WERI-Rb-1 (cell line): ENCODE data around the gene KRT24.

Source experiments
- DNase-seq: peaks from one replicate; pipeline ENCODE4 v3.0.0-alpha.2; 2020
- H3K27ac ChIP-seq: fragments of 250-450 bp; sonication (Bioruptor Pico); 2 replicates; pipeline ENCODE4 v1.5.1; 2020; ENCODE audit warnings: mild to moderate bottlenecking, moderate library complexity
- H3K27me3 ChIP-seq: fragments of 250-450 bp; sonication (Bioruptor Pico); 2 replicates; pipeline ENCODE4 v1.5.1; 2021; ENCODE audit warnings: mild to moderate bottlenecking, low read depth, moderate library complexity; ENCODE audit not compliant: insufficient read depth, severe bottlenecking
- H3K36me3 ChIP-seq: fragments of 250-450 bp; sonication (Bioruptor Pico); 2 replicates; pipeline ENCODE4 v1.5.1; 2020; ENCODE audit warnings: mild to moderate bottlenecking, moderate library complexity
- H3K4me3 ChIP-seq: 2 replicates; pipeline ENCODE4 v1.5.1; 2011; ENCODE audit warnings: low read depth, mild to moderate bottlenecking, control low read depth, low read length
- H3K9me3 ChIP-seq: fragments of 250-450 bp; sonication (Bioruptor Pico); 2 replicates; pipeline ENCODE4 v1.5.1; 2021; ENCODE audit warnings: mild to moderate bottlenecking, moderate library complexity; ENCODE audit not compliant: severe bottlenecking
- TF ChIP-seq, protein P1 (sequence below): IDR thresholded peaks from 2 replicates; pipeline ENCODE4 v1.5.1; 2011; ENCODE audit warnings: low read depth, mild to moderate bottlenecking, control low read depth, inconsistent platforms, low read length

The KRT24 gene

DNA sequence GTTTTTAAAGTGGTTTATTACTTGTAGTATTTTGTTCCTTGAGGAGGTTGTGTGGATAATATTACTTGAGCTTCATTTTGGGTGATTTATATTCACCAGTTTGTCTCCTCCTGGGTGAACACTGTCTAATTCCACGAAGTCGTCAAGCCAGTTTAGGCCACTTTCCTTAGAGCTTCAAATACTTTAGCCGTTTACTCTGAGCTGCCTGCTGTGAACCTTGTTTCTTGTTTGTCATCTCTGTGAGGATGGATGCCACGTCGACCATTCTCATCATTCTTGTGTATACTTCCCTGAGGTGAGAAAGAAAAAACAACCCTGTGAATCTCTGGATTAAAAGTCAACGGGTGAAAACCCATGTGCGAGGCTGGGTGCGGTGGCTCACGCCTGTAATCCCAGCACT is 9.0 kb downstream of the KRT24 start:
- H3K27ac ChIP-seq: no peak overlapping the region
- TF ChIP-seq, protein P1, sequence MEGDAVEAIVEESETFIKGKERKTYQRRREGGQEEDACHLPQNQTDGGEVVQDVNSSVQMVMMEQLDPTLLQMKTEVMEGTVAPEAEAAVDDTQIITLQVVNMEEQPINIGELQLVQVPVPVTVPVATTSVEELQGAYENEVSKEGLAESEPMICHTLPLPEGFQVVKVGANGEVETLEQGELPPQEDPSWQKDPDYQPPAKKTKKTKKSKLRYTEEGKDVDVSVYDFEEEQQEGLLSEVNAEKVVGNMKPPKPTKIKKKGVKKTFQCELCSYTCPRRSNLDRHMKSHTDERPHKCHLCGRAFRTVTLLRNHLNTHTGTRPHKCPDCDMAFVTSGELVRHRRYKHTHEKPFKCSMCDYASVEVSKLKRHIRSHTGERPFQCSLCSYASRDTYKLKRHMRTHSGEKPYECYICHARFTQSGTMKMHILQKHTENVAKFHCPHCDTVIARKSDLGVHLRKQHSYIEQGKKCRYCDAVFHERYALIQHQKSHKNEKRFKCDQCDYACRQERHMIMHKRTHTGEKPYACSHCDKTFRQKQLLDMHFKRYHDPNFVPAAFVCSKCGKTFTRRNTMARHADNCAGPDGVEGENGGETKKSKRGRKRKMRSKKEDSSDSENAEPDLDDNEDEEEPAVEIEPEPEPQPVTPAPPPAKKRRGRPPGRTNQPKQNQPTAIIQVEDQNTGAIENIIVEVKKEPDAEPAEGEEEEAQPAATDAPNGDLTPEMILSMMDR: no peak
- no peaks in the 10 kb centered on the region for H3K36me3 ChIP-seq
- DNase-seq: no peak
- H3K27me3 ChIP-seq: peaks cover 82% of the 10 kb centered on the region
- H3K4me3 ChIP-seq: no peak overlapping the region
- no peaks in the 10 kb centered on the region for H3K9me3 ChIP-seq

DNA sequence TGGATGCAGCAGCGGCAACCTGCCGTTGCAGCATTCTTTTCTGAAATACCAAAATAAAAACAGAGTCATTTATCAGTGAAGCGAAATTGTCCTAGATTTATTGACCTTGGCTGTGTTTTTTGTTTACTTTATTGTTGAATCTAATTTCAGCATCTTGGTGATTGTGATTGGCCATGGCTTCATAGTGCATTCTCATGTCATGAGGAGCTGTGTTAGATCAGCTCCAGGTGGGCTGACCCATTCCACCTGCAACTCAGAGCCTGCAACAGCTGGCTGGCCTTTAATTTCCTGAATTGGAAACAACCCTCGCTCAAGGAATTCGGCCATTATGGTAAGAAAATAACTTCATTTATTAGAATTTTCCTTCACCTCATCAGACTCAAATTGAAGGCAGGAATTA is 16.4 kb downstream of the KRT24 start:
- H3K36me3 ChIP-seq: no peaks in the 10 kb centered on the region
- no peak overlapping the region for H3K27ac ChIP-seq
- no peak for DNase-seq
- TF ChIP-seq, protein P1: no peak
- H3K4me3 ChIP-seq: no peak overlapping the region
- H3K27me3 ChIP-seq: peaks cover 80% of the 10 kb centered on the region
- no peaks in the 10 kb centered on the region for H3K9me3 ChIP-seq

DNA sequence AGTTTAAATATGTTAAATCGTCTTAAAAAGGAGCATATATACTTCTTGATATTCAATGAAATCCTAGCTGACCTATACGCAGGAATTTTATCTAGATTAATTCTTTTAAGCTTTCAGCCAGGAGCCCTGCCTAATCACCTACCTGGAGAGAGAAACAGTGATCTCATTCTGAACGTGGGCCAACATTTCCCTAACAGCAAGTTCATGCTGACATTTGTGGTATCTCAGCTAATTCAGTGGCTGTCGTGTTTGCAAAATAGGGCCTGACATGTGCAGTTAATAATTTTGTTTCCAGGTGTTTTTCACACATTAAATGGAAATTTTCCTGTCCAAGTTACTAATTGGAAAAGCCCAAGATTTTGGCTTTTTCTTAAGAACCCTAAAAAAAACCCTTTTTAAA is 17.4 kb downstream of the KRT24 start:
- H3K36me3 ChIP-seq: no peaks in the 10 kb centered on the region
- no peak for DNase-seq
- H3K27me3 ChIP-seq: peaks cover 82% of the 10 kb centered on the region
- H3K4me3 ChIP-seq: no peak overlapping the region
- H3K9me3 ChIP-seq: no peaks in the 10 kb centered on the region
- TF ChIP-seq, protein P1: no peak
- H3K27ac ChIP-seq: no peak overlapping the region

DNA sequence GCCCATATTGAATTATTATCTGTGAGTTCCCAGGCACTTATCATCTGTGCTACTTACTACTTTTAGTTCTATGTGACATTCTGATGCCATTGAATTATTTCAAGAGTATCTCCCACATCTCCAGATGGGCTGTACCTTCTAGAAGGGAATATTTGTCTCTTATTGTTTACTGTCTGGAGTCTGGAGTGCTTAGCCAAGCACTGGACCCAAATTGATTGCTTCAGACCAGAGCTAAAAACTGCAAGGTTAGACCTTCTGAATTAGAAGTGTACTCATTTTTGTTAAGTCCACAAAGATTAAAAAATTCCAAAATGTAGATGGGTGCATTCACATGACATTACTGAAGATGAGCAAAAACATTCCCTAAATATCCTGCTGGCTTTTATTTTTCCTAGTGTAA is 22.6 kb downstream of the KRT24 start:
- Histone ChIP-seq H3K27ac (no peak overlapping the region), H3K9me3 (no peaks in the 10 kb centered on the region), H3K27me3 (peaks cover 94% of the 10 kb centered on the region), H3K36me3 (no peaks in the 10 kb centered on the region), H3K4me3 (no peak overlapping the region)
- TF ChIP-seq, protein P1: no peak
- no peak for DNase-seq

DNA sequence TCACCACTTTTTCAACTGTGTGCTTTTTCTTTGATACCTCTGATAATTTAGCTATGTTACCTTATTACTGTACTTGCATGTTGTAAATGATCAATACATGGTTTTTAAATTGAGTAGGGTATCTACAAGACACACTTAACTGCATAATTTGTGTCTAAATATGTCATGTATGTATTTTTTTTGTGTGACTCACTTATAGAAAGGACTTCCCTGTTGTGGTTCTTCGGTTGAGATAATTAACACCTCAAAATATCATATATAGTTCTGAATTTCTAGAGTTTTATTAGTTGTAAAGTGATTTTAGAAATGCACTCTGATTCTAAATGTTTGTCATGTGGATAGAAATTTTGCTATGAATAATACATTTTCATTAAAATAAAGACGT is 24.0 kb downstream of the KRT24 start:
- H3K4me3 ChIP-seq: no peak overlapping the region
- peaks cover 94% of the 10 kb centered on the region for H3K27me3 ChIP-seq
- no peaks in the 10 kb centered on the region for H3K9me3 ChIP-seq
- H3K27ac ChIP-seq: no peak overlapping the region
- no peaks in the 10 kb centered on the region for H3K36me3 ChIP-seq
- TF ChIP-seq, protein P1: no peak
- no peak for DNase-seq

DNA sequence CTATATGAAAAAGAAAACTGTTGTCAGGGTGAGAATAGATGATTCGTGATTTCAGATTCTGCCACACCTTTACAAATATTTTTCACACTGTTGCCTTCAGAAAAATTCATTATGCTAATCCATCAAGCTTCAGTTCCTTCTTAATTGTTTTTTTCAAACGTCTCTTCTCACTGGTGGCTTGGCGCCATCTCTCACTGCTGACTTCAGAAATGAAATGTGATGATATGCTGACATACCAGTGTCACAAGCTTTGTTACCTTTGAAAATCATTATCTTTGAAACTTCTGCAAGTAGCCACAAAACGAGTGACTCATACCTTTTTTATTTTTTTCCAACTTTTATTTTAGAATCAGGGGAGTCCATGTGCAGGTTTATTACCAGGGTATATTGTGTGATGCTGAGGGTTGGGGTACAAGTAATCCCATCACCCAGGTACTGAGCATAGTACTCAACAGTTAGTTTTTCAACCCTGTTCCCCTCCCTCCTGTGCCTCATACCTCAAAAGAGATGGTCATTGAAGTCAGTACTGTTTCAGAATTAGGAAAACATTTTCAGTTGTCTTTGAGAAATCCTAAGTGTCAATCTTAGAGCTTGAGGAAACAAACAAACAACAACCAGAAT is 24.5 kb downstream of the KRT24 start:
- H3K27ac ChIP-seq: no peak overlapping the region
- H3K9me3 ChIP-seq: no peaks in the 10 kb centered on the region
- no peak overlapping the region for H3K4me3 ChIP-seq
- peaks cover 94% of the 10 kb centered on the region for H3K27me3 ChIP-seq
- TF ChIP-seq, protein P1: no peak
- no peak for DNase-seq
- H3K36me3 ChIP-seq: no peaks in the 10 kb centered on the region
